HepG2 (cell line): ENCODE results near the gene PRKAG1. TPM values are rescaled to one million over a fixed set of nuclear protein-coding genes. Genes with fewer than 3 reads are reported as not detected.

Experiments used
- ATAC-seq: fragments of 200-7000 bp; cut with Tn5 transposase; 3 replicates; pipeline ENCODE4 v1.9.1; 2020; ENCODE audit warnings: mild to moderate bottlenecking, moderate library complexity
- BruUV-seq: library from RNA; stranded (reverse); fragments of 400-500 nt; replicated peaks from 2 replicates; lab custom pipeline; 2021; lab: Mats Ljungman, UMichigan
- CTCF ChIA-PET: fragments of 300-600 bp; formaldehyde crosslinking; extraction: SDS; loops from one replicate; lab custom pipeline; 2021; ENCODE audit warnings: low total read pairs, inconsistent platforms, low intra/inter-chr PET ratio; lab: Yijun Ruan, JAX
- POLR2A ChIA-PET: fragments of 350-600 bp; sonication (Branson Sonifier 250); formaldehyde crosslinking; loops from one replicate; lab custom pipeline; 2020; ENCODE audit warnings: antibody characterized with exemption, inconsistent platforms; lab: Yijun Ruan, JAX
- DNase-seq: peaks from one replicate; pipeline ENCODE4 v3.0.0-alpha.2; 2015; ENCODE audit warnings: low spot score
- FAIRE-seq: peaks from 3 replicates; lab custom pipeline; 2011; peaks lifted over from hg19 to GRCh38; lab: Jason Lieb, UNC
- H2AFZ ChIP-seq: one replicate; pipeline ENCODE4 v1.6.1; 2011; ENCODE audit warnings: low read length, inconsistent platforms
- H3K27ac ChIP-seq: fragments of 300-600 bp; 3 replicates; pipeline ENCODE4 v1.8.0; 2011; ENCODE audit warnings: mixed run types, mild to moderate bottlenecking, mixed read lengths, low read length, inconsistent platforms; ENCODE audit not compliant: insufficient read depth; ENCODE audit errors: extremely low read length
- H3K27me3 ChIP-seq, 2 experiments: fragments of 200-600 bp in 1 of 2; 2 replicates in 1 of 2; 3 replicates in 1 of 2; pipeline versions ENCODE4 v1.6.0 to v1.8.0; 2011; ENCODE audit warnings: low read length in 2 of 2, mild to moderate bottlenecking in 2 of 2, moderate library complexity in 2 of 2, inconsistent platforms in 1 of 2; ENCODE audit not compliant: insufficient read depth in 2 of 2, control insufficient read depth in 1 of 2
- H3K36me3 ChIP-seq, 2 experiments: fragments of 200-600 bp in 1 of 2; replicated peaks in 1 of 2; 2 replicates in 1 of 2; 3 replicates in 1 of 2; pipeline versions ENCODE4 v1.5.1 to v1.8.0; 2011; ENCODE audit warnings: low read length in 2 of 2, inconsistent platforms in 1 of 2; ENCODE audit not compliant: insufficient read depth in 2 of 2, control insufficient read depth in 1 of 2
- H3K4me1 ChIP-seq: 2 replicates; pipeline ENCODE4 v1.5.1; 2012; ENCODE audit warnings: low read length, inconsistent platforms; ENCODE audit not compliant: insufficient read depth
- H3K4me2 ChIP-seq: 2 replicates; pipeline ENCODE4 v1.6.0; 2011; ENCODE audit warnings: low read depth, low read length, inconsistent platforms
- H3K4me3 ChIP-seq, 3 experiments: fragments of 200-600 bp in 1 of 3; sonication (generic), shearing (Covaris generic) in 1 of 3; replicated peaks in 1 of 3; 2 replicates each; pipeline ENCODE4 v1.5.1; 2011 to 2016; ENCODE audit warnings: low read length in 3 of 3, inconsistent platforms in 2 of 3, low read depth in 2 of 3, mild to moderate bottlenecking in 2 of 3, control low read depth in 1 of 3, mixed read lengths in 1 of 3; ENCODE audit not compliant: insufficient read depth in 1 of 3
- H3K79me2 ChIP-seq: one replicate; pipeline ENCODE4 v1.6.1; 2011; ENCODE audit warnings: low read length, inconsistent platforms; ENCODE audit not compliant: insufficient read depth
- H3K9ac ChIP-seq: 2 replicates; pipeline ENCODE4 v1.6.0; 2011; ENCODE audit warnings: mild to moderate bottlenecking, low read depth, low read length, inconsistent platforms; ENCODE audit not compliant: insufficient read depth
- H3K9me3 ChIP-seq: 2 replicates; pipeline ENCODE4 v1.5.1; 2012; ENCODE audit warnings: mild to moderate bottlenecking, low read length
- H4K20me1 ChIP-seq: 2 replicates; pipeline ENCODE4 v1.6.0; 2011; ENCODE audit warnings: inconsistent platforms, mild to moderate bottlenecking, low read length, moderate library complexity; ENCODE audit not compliant: insufficient read depth
- ARHGAP35 ChIP-seq: sonication (generic); formaldehyde crosslinking; IDR thresholded peaks from 2 replicates; pipeline ENCODE4 v1.9.0; 2022; ENCODE audit warnings: mild to moderate bottlenecking, inconsistent platforms, moderate library complexity, missing genetic modification reagents, borderline replicate concordance
- ATF5 ChIP-seq: sonication (generic); formaldehyde crosslinking; IDR thresholded peaks from 2 replicates; pipeline ENCODE4 v1.4.0; 2020; ENCODE audit warnings: mild to moderate bottlenecking, low read depth, missing genetic modification reagents
- CAMTA2 ChIP-seq: sonication (generic); formaldehyde crosslinking; IDR thresholded peaks from 2 replicates; pipeline ENCODE4 v1.4.0; 2020; ENCODE audit warnings: mild to moderate bottlenecking, missing genetic modification reagents, borderline replicate concordance
- EED ChIP-seq: sonication (generic); formaldehyde crosslinking; IDR thresholded peaks from 2 replicates; pipeline ENCODE4 v1.5.0; 2020; ENCODE audit warnings: mild to moderate bottlenecking, missing genetic modification reagents
- MBNL3 ChIP-seq: fragments of 250-450 bp; sonication (Bioruptor Pico); conservative IDR thresholded peaks from 2 replicates; pipeline ENCODE4 v1.8.0; 2022; ENCODE audit warnings: mild to moderate bottlenecking, inconsistent platforms
- MXD4 ChIP-seq: IDR thresholded peaks from 2 replicates; pipeline ENCODE4 v1.6.1; 2016; ENCODE audit warnings: mild to moderate bottlenecking, missing biosample characterization, missing genetic modification reagents
- PBX2 ChIP-seq: IDR thresholded peaks from 2 replicates; pipeline ENCODE4 v1.6.1; 2016; ENCODE audit warnings: control low read depth
- PHB2 ChIP-seq: fragments of 450-650 bp; IDR thresholded peaks from 2 replicates; pipeline ENCODE4 v1.6.1; 2018; ENCODE audit not compliant: partially characterized antibody
- RAD51 ChIP-seq: fragments of 450-650 bp; IDR thresholded peaks from 2 replicates; pipeline ENCODE4 v1.6.1; 2016; ENCODE audit warnings: borderline replicate concordance
- SIN3B ChIP-seq: fragments of 150-350 bp; IDR thresholded peaks from 2 replicates; pipeline ENCODE4 v1.6.1; 2014; ENCODE audit warnings: low read length
- SP5 ChIP-seq: IDR thresholded peaks from 2 replicates; pipeline ENCODE4 v1.6.1; 2016; ENCODE audit warnings: low read depth, borderline replicate concordance
- STAG1 ChIP-seq: sonication (generic); formaldehyde crosslinking; IDR thresholded peaks from 2 replicates; pipeline ENCODE4 v1.4.0; 2020; ENCODE audit warnings: missing genetic modification reagents
- TCF7 ChIP-seq: sonication (generic); IDR thresholded peaks from 2 replicates; pipeline ENCODE4 v1.6.1; 2016; ENCODE audit warnings: antibody characterized with exemption, low read depth
- TEAD3 ChIP-seq: optimal IDR thresholded peaks from 2 replicates; pipeline ENCODE3; 2016; ENCODE audit warnings: borderline replicate concordance
- ZBTB7B ChIP-seq: sonication (generic); formaldehyde crosslinking; IDR thresholded peaks from 2 replicates; pipeline ENCODE4 v1.4.0; 2020; ENCODE audit warnings: missing genetic modification reagents
- ZFX ChIP-seq: sonication (generic); formaldehyde crosslinking; IDR thresholded peaks from 2 replicates; pipeline ENCODE4 v1.4.0; 2020; ENCODE audit warnings: mild to moderate bottlenecking, low read depth, missing genetic modification reagents, moderate library complexity
- ZFYVE20 ChIP-seq: sonication (generic); formaldehyde crosslinking; IDR thresholded peaks from 2 replicates; pipeline ENCODE4 v1.8.0; 2023; ENCODE audit warnings: low read depth, mild to moderate bottlenecking, moderate library complexity, missing genetic modification reagents, borderline replicate concordance
- ZNF10 ChIP-seq: sonication (generic); formaldehyde crosslinking; IDR thresholded peaks from 2 replicates; pipeline ENCODE4 v1.4.0; 2020; ENCODE audit warnings: mild to moderate bottlenecking, low read depth, missing genetic modification reagents, borderline replicate concordance
- ZNF460 ChIP-seq: sonication (generic); formaldehyde crosslinking; IDR thresholded peaks from 2 replicates; pipeline ENCODE4 v1.5.1; 2020; ENCODE audit warnings: missing genetic modification reagents, mild to moderate bottlenecking, borderline replicate concordance
- ZNF549 ChIP-seq: sonication (generic); formaldehyde crosslinking; IDR thresholded peaks from 2 replicates; pipeline ENCODE4 v1.5.0; 2020; ENCODE audit warnings: missing genetic modification reagents
- ZNF564 ChIP-seq: sonication (generic); formaldehyde crosslinking; IDR thresholded peaks from 2 replicates; pipeline ENCODE4 v1.8.1; 2023; ENCODE audit warnings: mild to moderate bottlenecking, missing genetic modification reagents
- ZNF607 ChIP-seq: sonication (generic); formaldehyde crosslinking; IDR thresholded peaks from 2 replicates; pipeline ENCODE4 v1.5.1; 2020; ENCODE audit warnings: missing genetic modification reagents, mild to moderate bottlenecking, borderline replicate concordance
- ZSCAN22 ChIP-seq: sonication (generic); formaldehyde crosslinking; IDR thresholded peaks from 2 replicates; pipeline ENCODE4 v1.4.0; 2020; ENCODE audit warnings: mild to moderate bottlenecking, missing genetic modification reagents
- ZSCAN29 ChIP-seq: sonication (generic); formaldehyde crosslinking; conservative IDR thresholded peaks from 2 replicates; pipeline ENCODE4 v1.4.0; 2020; ENCODE audit warnings: mild to moderate bottlenecking, missing genetic modification reagents
- WGBS: methylation state at CpG from one replicate; pipeline ENCODE4 v1.1.6; 2017; ENCODE audit warnings: low lambda C conversion rate; 5-methylcytosine and 5-hydroxymethylcytosine counted together
- in situ Hi-C: cut with HindIII; loops from 2 replicates; pipeline ENCODE4 v1.10.0; 2017; ENCODE audit warnings: low pct_unique_long_range_greater_than_20kb; ENCODE audit not compliant: extremely low pct_ligation_motif_present
- intact Hi-C: fragments of 100-400 bp; cut with micrococcal nuclease; formaldehyde crosslinking; loops from one replicate; pipeline ENCODE4 v1.10.0; 2022; ENCODE audit not compliant: unreplicated experiment
- polyA plus RNA-seq, 8 experiments: library from polyadenylated mRNA; depleted of rRNA in 3 of 8; stranded (reverse) in 7 of 8; unstranded in 1 of 8; fragments of >200 nt; fragmentation: Illumina TruSeq in 4 of 8; extraction: Trizol in 4 of 8; gene quantifications; 2 replicates each; pipeline versions ENCODE4 v1.2.1 to v1.2.3, GENCODE V29; 2011 to 2016; ENCODE audit warnings: low read depth in 4 of 8, missing spikeins in 1 of 8, mixed read lengths in 1 of 8; ENCODE audit not compliant: insufficient read depth in 1 of 8
- total RNA-seq, 5 experiments: library from RNA; depleted of rRNA; stranded (reverse); fragments of >200 nt; fragmentation: Illumina TruSeq; extraction: Trizol; gene quantifications; 2 replicates each; pipeline ENCODE4 v1.2.3, GENCODE V29; 2016; ENCODE audit warnings: low read depth in 1 of 5

Gene PRKAG1
- total and polyA plus RNA-seq, 2 of the 13 experiments (the other 11 are each of a cell fraction or from before 2014, with no cell fraction given), result 26.1 to 32.8 TPM

GRCh38 chr12:48973941-48974673 lies 44.5 kb downstream of the PRKAG1 start:
- peak; percentile 26 for FAIRE-seq
- CTCF ChIA-PET, result interaction anchor here (1.2 to 2.7 kb wide), 2 partner anchors 14 to 21 kb away, joined by 6 to 11 read pairs; no protein-coding TSS in a partner anchor
- TF ChIP-seq PBX2 (CRISPR knock-in tag) (no peak), MXD4 (CRISPR knock-in tag) (no peak), EED (CRISPR knock-in tag) (0 out of 2 replicates have a peak, but pooled peaks have one; percentile 49), PHB2 (no peak), ZNF564 (CRISPR knock-in tag) (no peak), MBNL3 (no peak), SP5 (no peak), ZNF607 (no peak), ZNF549 (CRISPR knock-in tag) (no peak), ATF5 (CRISPR knock-in tag) (no peak), ZBTB7B (CRISPR knock-in tag) (0 out of 2 replicates have a peak, but pooled peaks have one; percentile 35), ZNF460 (no peak), TCF7 (no peak), ZSCAN22 (no peak), ZSCAN29 (CRISPR knock-in tag) (no peak), ZFYVE20 (CRISPR knock-in tag) (no peak), STAG1 (peak; percentile 34), ARHGAP35 (CRISPR knock-in tag) (no peak), ZFX (CRISPR knock-in tag) (peak; percentile 28; the same call in 1 of the 2 replicates), ZNF10 (CRISPR knock-in tag) (no peak), RAD51 (no peak), CAMTA2 (no peak), SIN3B (no peak), TEAD3 (peak; percentile 36)

More at GRCh38 chr12:48973941-48974673, 44.5 kb downstream of the PRKAG1 start:
- H3K4me1 ChIP-seq, result peaks cover 73% of the 10 kb centered on the region
- intact Hi-C loops (no loop called here), in situ Hi-C loops (no loop called here)
- ATAC-seq (peak; percentile 64), DNase-seq (no peak)
- no peaks in the 10 kb centered on the region for H3K9me3 ChIP-seq
- H4K20me1 ChIP-seq, result peaks cover 9% of the 10 kb centered on the region; the same call in 1 of the 2 replicates
- no peak overlapping the region for H2AFZ ChIP-seq
- H3K9ac ChIP-seq, result no peak overlapping the region
- H3K27me3 ChIP-seq, result peaks cover 27 to 79% of the 10 kb centered on the region in 2 experiments
- H3K4me2 ChIP-seq, result no peak overlapping the region
- H3K79me2 ChIP-seq, result no peaks in the 10 kb centered on the region
- BruUV-seq, result no TSS peak
- no peak overlapping the region for H3K27ac ChIP-seq
- H3K4me3 ChIP-seq, result no peak overlapping the region
- 2% methylated on average over 10 of the region's 19 CpGs for WGBS
- H3K36me3 ChIP-seq, result no peaks in the 10 kb centered on the region
- POLR2A ChIA-PET, result interaction anchor here (1.2 kb wide), 1 partner anchor 16 kb away, joined by 3 read pairs; the partner anchor contains the start of gene ARF3
